ENCODE measurements around the gene EXOC4.

DNA sequence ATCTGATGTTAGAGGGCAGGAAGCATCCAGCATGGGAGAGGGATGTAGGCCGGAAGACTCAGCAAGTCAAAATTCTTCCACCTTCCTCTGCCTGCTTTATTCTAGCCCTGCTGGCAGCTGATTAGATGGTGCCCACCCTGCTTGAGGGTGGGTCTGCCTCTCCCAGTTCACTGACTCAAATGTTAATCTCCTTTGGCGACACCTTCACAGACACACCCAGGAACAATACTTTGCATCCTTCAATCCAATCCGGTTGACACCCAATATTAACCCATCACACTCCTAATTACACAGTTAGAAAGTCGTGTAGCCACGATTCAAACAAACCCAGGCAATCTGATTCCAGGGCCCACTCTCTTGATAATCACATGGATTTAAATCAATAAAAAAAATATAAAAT lies 440.4 kb downstream of the EXOC4 start:
- no peak for TF ChIP-seq CTCF (IDR thresholded peaks at IDR 0.05)
- no peak for TF ChIP-seq POLR2AphosphoS5 (IDR thresholded peaks at IDR 0.05)

All from transverse colon (tissue), 4 donors.